ENCODE data around the gene CD180.

The CD180 gene

GRCh38 chr5:67202828-67203227, 6.2 kb upstream of the CD180 start:
- Histone ChIP-seq H3F3A (ENCODE audit: control insufficient read depth, insufficient read depth) (peaks cover 76% of the 10 kb centered on the region), H3K4me2 (ENCODE audit: low read length) (peak overlapping the region; percentile 80), H4K20me1 (ENCODE audit: control insufficient read depth, insufficient read depth, low read depth, low read length) (no peaks in the 10 kb centered on the region), H3K27ac (ENCODE audit: low read depth, low read length) (peak overlapping the region; percentile 98), H3K9me3 (ENCODE audit: control insufficient read depth, insufficient read depth, low read length) (no peaks in the 10 kb centered on the region), H3K9me2 (replicated peaks; ENCODE audit: control insufficient read depth, low read length) (no peaks in the 10 kb centered on the region), H3K4me3 (ENCODE audit: low read length) (peak overlapping the region; percentile 33), H3K36me3 (ENCODE audit: control insufficient read depth, low read length) (no peaks in the 10 kb centered on the region), H3K4me1 (ENCODE audit: control insufficient read depth, low read length) (peaks cover 99% of the 10 kb centered on the region), H3K27me3 (ENCODE audit: control insufficient read depth, low read length) (no peaks in the 10 kb centered on the region), H3K79me2 (ENCODE audit: control insufficient read depth, low read length) (peaks cover 8% of the 10 kb centered on the region)
- no peak for TF ChIP-seq CTCF (IDR thresholded peaks at IDR 0.05; ENCODE audit: low read depth, low read length, poor library complexity, severe bottlenecking)

GRCh38 chr5:67201897-67202549, 5.4 kb upstream of the CD180 start:
- no peaks in the 10 kb centered on the region for H4K20me1 ChIP-seq (ENCODE audit: control insufficient read depth, insufficient read depth, low read depth, low read length)
- no peaks in the 10 kb centered on the region for H3K9me3 ChIP-seq (ENCODE audit: control insufficient read depth, insufficient read depth, low read length)
- H3K79me2 ChIP-seq (ENCODE audit: control insufficient read depth, low read length): peaks cover 13% of the 10 kb centered on the region
- H3K27me3 ChIP-seq (ENCODE audit: control insufficient read depth, low read length): no peaks in the 10 kb centered on the region
- H3K4me2 ChIP-seq (ENCODE audit: low read length): peak overlapping the region; percentile 80
- peak overlapping the region; percentile 13; the same call in 1 of the 2 replicates for H3K4me3 ChIP-seq (ENCODE audit: low read length)
- no peak for TF ChIP-seq EZH2phosphoT487 (IDR thresholded peaks at IDR 0.05; ENCODE audit: borderline replicate concordance, low read length)
- TF ChIP-seq CTCF (IDR thresholded peaks at IDR 0.05; ENCODE audit: low read depth, low read length, poor library complexity, severe bottlenecking): no peak
- peaks cover 76% of the 10 kb centered on the region for H3F3A ChIP-seq (ENCODE audit: control insufficient read depth, insufficient read depth)
- H3K9me2 ChIP-seq (replicated peaks; ENCODE audit: control insufficient read depth, low read length): no peaks in the 10 kb centered on the region
- H3K4me1 ChIP-seq (ENCODE audit: control insufficient read depth, low read length): peaks cover 99% of the 10 kb centered on the region
- H3K27ac ChIP-seq (ENCODE audit: low read depth, low read length): peak overlapping the region; percentile 98
- no peaks in the 10 kb centered on the region for H3K36me3 ChIP-seq (ENCODE audit: control insufficient read depth, low read length)

GRCh38 chr5:67200809-67201562, 4.4 kb upstream of the CD180 start:
- Histone ChIP-seq H3K36me3 (ENCODE audit: control insufficient read depth, low read length) (peaks cover under 1% of the 10 kb centered on the region), H3K4me2 (ENCODE audit: low read length) (peak overlapping the region; percentile 46), H3K9me3 (ENCODE audit: control insufficient read depth, insufficient read depth, low read length) (no peaks in the 10 kb centered on the region), H3K79me2 (ENCODE audit: control insufficient read depth, low read length) (peaks cover 22% of the 10 kb centered on the region), H4K20me1 (ENCODE audit: control insufficient read depth, insufficient read depth, low read depth, low read length) (no peaks in the 10 kb centered on the region), H3K4me1 (ENCODE audit: control insufficient read depth, low read length) (peaks cover 97% of the 10 kb centered on the region), H3K9me2 (replicated peaks; ENCODE audit: control insufficient read depth, low read length) (no peaks in the 10 kb centered on the region), H3K27ac (ENCODE audit: low read depth, low read length) (peak overlapping the region; percentile 92), H3K4me3 (ENCODE audit: low read length) (no peak overlapping the region), H3F3A (ENCODE audit: control insufficient read depth, insufficient read depth) (peaks cover 65% of the 10 kb centered on the region), H3K27me3 (ENCODE audit: control insufficient read depth, low read length) (no peaks in the 10 kb centered on the region)
- TF ChIP-seq CTCF (IDR thresholded peaks at IDR 0.05; ENCODE audit: low read depth, low read length, poor library complexity, severe bottlenecking) (no peak), EZH2phosphoT487 (IDR thresholded peaks at IDR 0.05; ENCODE audit: borderline replicate concordance, low read length) (no peak)

Measured in DOHH2 (cell line).